ENCODE data around the gene JMJD4.

JMJD4 gene

GRCh38 chr1:227768640-227769039 lies 33.5 kb upstream of the JMJD4 start:
- FAIRE-seq = no peak

GRCh38 chr1:227768125-227768439 lies 33.0 kb upstream of the JMJD4 start:
- no peak for FAIRE-seq

- no peak for FAIRE-seq
Observed at GRCh38 chr1:227767401-227768124, 32.5 kb upstream of the JMJD4 start.

- FAIRE-seq = no peak
Observed at GRCh38 chr1:227766653-227767277, 31.7 kb upstream of the JMJD4 start.

- FAIRE-seq = no peak
Observed at GRCh38 chr1:227766015-227766634, 31.0 kb upstream of the JMJD4 start.

GRCh38 chr1:227765261-227766014 lies 30.3 kb upstream of the JMJD4 start:
- no peak for FAIRE-seq

DNA sequence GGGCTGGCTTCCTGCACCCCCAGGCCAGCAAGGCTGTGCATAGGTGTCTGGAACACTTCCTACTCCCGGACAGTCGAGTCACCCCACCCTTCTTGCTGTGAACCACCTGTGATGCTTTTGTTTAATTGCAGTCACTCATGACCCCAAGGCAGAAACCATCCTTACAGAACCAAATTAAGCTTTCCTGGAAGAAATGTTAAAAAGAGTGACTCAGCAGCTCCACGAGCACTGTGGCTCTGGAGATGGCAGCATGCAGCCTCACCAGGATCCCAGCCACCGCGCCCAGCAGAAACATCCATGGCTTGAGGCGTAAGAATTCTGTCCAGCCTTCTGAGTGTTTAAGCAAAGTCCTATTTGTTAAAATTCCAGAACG lies 28.9 kb upstream of the JMJD4 start:
- no peak for FAIRE-seq

GRCh38 chr1:227763246-227764018 lies 28.3 kb upstream of the JMJD4 start:
- no peak for FAIRE-seq

GRCh38 chr1:227762231-227762911 lies 27.3 kb upstream of the JMJD4 start:
- FAIRE-seq = no peak

GRCh38 chr1:227761621-227762230 lies 26.6 kb upstream of the JMJD4 start:
- no peak for FAIRE-seq

DNA sequence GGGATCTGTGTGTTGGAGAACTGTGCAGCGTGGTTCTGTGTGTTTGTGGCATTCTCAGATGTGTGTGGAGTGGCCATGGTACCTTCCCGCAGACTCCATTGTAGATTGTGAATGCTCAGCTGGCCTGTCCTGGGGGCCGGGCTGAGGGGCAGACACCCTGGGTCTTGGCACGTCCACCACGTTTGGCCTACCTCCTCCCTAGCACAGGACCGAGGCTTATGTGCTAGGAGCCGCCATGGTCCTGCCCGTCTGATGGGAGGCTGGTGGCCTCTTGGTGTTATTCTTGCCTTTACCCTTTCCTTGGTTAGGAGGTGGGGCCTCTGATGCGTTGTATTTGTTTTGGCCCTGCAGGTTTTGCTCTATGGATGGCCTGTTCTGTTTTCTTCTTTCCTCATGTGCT lies 25.3 kb upstream of the JMJD4 start:
- FAIRE-seq = no peak

GRCh38 chr1:227759341-227760300 lies 24.5 kb upstream of the JMJD4 start:
- no peak for FAIRE-seq

DNA sequence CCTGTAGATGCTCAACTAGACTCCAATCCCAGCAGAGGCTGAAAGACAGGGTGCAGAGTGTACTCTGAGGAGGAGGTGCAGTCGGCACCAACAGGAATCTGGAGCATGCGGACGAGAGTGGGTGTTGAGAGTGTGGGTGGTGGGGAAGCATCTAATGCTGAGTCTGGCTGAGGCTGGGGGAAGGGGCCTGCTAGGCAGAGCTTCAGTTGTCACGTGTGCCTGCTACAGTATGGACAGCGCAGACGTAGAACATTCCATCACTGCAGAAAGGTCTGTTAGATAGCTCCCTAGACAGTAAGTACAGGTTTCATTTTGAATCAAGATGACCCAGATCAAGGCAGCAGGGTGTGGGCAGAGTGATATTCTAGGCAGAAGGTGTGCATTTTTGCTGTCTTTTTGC lies 23.3 kb upstream of the JMJD4 start:
- FAIRE-seq = no peak

- FAIRE-seq = no peak
Observed at GRCh38 chr1:227757781-227758180, 22.7 kb upstream of the JMJD4 start.

DNA sequence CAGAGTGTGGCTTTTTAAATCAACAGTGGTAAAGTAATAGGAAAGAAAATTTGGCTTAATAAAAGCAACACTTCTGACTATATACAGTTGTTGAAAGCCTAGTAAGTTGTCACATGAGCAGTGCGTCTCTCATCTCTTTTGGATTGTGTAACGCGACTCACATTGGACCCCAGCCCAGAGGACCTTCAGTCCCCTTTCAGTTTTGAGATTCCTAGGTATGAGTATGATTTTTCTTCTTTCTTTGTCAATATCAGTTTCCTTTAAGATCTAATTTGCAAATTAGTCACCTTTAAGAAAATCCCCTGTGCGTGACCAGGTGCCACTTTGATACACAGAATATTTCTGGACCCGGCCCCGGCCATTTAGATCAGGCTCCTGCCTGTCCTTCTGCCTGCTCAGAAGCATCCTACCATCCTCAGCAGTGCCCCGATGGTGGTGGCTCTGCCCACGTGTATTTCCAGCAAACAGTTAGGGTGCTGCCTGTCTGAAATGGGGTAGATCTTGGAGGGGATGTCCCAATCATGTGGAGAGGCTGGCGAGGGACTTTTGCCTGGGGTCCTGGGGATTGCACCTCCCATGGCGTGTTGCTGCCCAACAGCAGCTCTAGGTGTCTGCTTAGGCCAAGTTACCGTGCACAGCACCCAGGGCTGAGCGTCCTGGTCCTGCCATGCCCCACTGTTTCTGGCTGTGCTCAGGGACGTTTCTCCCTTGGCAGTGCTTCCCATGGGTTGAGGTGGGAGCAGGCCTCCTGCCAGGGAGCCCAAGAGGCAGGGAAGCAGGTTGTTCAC lies 21.3 kb upstream of the JMJD4 start:
- FAIRE-seq = no peak

- no peak for FAIRE-seq
Observed at GRCh38 chr1:227754958-227755357, 19.9 kb upstream of the JMJD4 start.

- FAIRE-seq = no peak
Observed at GRCh38 chr1:227753999-227754711, 19.1 kb upstream of the JMJD4 start.

DNA sequence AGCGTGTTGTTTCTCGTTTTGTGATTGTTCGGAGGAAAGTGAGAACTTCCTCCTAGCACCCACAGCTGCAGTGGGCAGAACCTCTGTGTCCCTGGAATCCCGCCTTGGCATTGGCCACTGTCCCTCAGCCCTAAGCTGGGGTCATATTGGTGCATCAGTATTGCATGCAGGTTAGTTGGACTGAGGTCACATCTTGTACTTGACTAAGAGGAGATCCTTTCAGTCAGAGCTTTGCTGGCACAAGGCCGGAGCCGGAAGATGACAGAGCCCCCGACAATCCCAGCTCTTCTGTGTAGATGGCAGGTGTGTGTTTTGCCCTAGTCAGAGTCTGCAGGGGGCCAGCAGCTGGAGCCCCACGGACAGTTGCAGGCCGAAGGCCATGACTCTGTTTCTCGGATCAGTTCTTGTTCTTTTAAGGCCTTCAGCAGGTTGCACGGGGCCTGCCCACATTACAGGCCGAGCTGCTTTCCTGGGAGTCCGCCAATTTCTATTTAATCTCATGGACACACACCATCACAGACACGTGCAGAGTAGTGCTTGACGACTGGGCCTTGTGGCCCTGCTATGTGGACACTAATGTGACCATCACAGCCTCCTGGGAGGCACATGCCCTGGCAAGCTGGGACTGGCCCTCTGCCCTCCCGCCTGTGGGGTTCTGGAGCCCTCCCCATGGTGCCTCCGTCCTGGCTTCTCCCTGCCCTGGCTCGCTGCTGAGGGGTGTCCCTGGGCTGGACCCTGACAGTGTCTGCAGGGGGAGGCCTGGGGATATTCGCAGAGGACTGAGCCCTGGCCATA lies 15.0 kb upstream of the JMJD4 start:
- FAIRE-seq = no peak
